HG02623 (cell line): ENCODE data around the gene DRICH1.
"Not testable (repeated sequence)": the region's sequence is repeated elsewhere in the genome, so short reads cannot be mapped to it uniquely, and the experiment has no call there.

Experiments used
- ATAC-seq: cut with Tn5 transposase; IDR thresholded peaks from one replicate; pipeline ENCODE4 v1.9.1; 2021; ENCODE audit warnings: moderate library complexity; ENCODE audit not compliant: unreplicated experiment

Gene DRICH1

DNA sequence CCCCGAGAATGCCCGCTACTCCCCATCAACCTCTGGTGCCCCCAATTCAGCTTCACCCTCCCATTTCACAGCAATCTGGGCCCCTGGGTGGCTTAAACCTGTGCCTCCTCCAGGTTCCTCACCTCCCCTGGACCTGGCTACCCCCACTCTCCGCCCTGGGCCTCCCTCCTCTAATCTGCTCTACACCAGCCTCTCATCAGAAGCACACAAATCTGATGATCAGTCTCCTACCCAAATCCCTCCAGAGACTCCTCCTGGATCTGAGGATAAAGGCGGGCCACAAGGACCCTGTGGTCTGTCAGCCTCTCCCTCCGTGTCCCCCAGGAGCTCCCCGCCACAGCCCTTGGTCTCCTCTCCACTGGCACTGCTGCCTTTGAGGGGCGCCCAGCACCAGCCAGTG is 28.9 kb downstream of the DRICH1 start:
- ATAC-seq = no peak

DNA sequence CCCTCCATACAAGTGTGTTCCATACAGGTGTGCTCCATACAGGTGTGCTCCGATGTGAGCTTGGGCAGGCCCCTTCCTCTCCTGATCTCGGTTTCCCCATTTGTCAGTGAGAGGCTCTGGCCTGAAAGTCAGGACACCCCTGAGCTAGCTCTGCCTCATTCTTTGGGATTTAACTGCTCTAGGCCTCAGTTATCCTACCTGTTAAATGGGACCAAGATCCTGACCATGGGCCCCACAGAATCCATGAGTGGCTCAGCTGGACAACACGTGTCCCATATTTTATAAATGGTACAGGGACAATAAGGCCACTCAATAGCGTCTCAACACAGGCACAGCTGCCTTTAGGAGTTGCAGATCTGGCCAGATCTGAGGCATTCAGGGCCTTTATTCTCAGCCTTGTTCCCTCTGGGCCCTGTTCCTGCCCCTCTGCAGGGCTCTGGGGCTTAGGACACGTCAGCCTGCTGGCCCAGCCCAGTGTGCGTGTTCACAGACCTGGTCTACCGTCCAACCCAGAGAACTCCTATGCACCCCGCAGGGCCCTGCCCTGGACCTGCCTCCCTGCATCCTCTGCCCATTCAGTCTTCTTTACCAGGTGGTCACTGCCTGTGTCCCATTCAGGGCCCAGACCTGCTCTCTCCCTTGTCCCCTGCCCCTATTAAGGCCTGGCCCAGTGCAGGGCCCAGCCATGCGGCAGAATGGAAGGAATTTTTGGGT is 33.2 kb downstream of the DRICH1 start:
- ATAC-seq = no peak

DNA sequence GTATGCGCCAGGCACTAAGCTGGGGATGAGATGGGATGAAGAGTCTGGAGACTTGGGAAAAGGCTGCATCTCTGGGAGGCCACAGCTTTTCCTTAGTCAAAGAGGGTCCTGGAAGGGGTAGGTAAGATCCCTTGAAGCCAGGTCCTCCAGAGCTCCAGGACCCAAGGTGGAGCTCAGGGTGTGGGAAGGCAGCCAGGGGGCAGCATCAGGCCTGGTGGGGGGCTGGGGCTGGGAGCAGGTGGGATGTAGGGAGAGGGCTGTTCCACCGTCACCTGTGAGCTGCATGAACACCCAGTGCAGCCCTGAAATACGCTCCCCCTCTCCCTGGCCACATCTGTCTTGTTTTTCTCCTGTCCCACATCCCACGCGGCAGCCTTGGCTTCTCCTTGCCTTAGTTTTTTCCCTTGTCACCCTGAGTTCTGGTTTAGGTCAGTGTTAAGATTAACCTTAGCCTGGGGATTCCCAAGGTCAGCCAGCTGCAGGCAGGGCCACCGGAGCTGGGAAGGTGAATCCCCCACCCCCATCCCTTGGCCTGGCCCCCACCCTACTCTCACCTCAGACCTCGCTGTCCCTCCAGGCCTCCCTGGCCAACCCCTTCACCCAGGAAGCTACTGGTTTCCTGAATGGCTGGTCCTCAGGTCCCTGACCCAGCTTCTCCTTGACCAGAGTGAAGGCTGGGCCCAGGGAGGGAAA is 34.4 kb downstream of the DRICH1 start:
- ATAC-seq = not testable (repeated sequence)

DNA sequence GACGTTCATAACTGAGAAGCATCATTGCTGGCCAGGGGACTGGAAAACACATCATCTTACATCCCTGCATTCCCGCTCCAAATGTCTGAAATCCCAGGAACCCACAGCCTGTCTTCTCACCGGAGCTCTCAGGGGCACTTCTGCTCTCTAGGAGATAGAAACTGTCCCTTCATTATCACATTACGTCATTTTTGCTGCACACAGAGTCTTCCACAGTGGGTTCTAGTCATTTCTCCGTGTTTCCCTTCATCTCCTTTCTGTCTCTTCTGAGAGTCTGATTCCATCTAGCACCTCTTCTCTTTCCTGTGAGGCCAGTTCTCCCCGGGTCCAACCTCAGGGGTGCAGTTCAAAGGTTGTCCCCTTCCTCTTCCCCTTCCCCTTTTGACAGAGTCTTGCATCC is 36.2 kb downstream of the DRICH1 start:
- not testable (repeated sequence) for ATAC-seq

DNA sequence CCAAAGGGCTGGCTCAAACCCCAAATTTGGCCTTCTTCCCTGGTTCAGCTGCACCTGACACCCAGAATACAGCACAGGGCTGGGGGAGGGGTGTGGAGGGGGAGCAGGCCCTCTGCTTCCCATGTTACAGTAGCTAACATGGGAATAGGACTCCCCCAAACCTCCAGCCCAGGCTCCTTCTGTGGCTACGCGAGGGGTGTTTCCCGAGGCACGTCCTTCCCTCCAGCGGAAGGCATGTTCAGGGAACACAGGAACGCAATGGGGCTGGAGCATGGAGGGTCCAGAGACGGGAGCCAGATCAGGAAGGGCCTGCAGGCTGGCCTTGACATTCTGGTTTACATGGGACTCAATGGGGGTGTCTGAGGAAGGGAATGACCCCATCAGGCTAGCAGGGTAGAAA is 40.3 kb downstream of the DRICH1 start:
- no peak for ATAC-seq

DNA sequence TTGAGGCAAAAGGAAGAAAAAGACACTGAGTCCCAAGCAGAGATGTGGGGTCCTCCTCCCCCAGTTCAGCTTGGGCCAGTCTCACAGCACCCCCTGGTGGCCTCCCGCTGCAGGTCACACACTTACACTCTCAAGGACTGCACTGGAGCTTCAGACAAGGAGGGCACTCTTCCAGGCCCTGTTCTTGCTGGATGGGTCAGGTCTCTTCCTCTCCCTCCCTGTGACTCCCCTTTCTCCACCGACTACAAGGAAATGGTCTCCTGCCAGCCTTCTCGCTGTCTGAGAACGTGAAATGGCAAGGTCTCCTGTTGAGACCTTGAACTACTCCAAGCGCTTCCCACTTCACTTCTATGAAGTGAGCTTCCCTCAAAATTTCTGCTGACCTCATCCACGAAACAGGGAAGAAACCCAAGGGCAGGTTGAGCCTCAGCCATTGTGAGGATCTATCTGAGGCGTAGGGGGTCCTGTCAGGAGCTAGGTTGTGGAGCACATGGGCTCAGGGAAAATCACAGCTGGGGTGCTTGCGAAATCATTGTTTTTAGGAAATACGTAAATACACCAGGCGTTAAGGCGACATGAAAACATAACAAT is 40.8 kb downstream of the DRICH1 start:
- ATAC-seq = no peak

DNA sequence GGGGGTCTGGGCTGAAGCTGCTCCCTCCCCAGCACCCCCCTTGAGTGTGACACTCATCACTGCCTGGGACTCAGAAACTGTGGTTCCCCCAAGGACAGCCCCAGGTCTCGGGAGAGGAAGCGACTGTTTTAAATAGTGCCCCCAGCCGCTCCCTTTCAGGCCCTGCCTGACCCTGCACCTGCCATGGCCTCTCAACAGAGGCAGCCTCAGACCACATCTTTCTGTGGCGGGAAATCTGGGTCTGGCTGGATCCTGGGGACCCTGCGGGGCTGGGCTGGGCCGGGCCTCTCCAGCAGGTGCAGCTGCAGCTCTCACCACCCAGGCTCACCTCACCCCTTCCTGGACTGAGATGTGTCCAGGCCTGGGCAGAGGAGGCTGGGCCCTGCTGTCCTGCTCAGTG is 48.3 kb downstream of the DRICH1 start:
- no peak for ATAC-seq

DNA sequence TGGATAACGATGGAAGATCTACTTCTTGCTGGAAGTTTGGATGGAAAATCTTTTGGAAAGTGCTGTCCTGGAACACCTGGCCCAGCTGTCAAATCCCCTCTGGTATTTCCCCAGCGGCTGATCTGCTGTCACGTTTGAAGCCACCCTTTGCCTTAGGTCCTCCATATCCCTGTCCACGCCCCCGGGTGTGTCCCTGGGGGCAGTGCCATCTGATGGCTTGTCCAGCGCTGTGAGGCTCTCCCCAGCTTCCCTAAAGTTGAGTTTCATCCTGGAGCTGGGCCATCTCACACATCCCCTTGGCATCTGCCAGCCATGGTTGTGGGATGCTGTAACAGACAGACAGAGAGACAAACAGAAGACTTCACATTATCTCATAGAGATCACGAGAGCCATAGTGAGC is 49.0 kb downstream of the DRICH1 start:
- no peak for ATAC-seq

DNA sequence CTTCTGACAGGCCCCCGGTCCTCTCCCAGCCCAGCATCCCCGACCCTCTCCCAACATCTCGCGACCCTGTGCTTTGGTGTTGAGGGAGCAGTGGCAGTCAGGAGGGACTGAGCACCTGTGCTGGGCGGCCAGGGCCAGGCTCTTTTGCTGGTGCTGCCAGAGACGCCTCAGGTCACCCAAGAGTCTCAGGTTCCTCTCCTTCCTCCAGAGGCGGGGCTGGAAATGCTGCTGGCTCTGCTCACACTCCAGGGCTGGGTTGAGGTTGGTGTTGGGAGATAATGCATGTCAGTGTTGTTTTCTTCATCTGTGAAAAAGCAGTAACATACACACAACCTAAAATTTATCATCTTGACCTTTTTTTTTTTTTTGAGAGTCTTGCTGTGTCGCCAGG is 50.9 kb downstream of the DRICH1 start:
- no peak for ATAC-seq

DNA sequence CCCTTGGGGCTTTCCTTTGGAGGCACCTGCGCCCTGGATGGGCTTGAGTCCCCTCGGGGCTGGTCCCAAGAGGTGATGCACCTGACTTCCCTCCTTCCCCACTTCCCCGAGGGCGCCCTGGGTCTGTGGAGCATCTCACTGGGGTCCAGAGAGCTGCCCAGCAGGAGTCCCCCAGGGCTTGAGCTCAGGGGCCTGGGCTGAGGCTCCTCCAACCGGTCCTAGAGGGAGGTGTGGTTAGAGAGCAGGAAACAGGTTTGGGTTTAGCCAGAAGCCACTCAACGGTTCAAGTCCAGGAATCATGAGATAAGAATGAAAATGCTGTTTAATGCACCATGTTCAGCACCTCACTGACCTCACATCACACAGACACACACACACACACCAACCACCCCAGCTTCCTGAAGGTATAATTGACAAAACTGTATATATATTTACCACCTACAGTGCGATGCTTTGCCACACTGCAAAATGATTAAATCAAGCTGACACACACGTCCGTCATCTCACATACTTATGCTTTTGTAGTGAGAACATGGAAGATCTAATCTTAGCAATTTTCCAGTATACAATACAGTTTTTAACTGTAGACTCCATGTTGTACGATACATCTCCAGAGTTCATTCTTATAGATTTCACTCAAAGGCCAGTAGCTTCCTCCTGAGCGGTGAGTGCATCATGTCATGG is 51.4 kb downstream of the DRICH1 start:
- ATAC-seq = no peak

DNA sequence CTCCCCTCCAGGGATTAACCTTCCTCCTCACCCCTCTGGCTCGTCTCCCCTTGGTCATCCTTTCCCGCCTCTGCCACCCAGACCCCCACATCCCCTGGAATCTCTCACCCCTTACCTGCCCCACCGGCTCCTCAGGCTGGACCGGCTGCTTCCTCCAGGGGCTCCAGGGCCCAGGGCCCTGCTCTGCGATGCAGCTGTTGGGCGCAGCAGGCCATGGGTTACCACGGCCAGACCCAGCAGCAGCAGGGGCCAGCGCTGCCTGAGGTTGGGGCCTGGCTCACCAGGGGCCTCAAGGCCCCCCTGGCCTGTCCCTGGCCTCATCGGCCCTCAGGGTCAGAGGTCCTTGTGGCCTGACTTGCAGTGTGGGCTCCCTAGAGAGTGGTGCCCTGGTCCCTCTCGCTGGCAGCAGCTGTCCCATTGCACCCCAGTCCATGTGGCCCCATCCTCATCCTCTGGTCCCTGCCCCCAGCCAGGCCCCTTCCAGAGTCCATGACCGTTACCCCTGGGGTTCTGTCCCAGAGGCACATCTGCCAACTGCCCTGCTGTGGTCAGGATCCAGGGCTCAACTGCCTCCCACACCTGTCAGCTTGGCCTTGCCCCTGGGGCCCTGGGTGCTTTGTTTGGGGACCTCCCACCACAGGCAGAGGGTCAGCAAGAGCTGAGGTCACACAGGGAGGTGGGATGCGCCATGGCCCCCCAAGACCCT is 52.1 kb downstream of the DRICH1 start, which contains the start of gene IGLL1:
TSS of gene IGLL1 (minus strand) at position 421 of the 706 bp plus-strand sequence. CDS start at position 321, 100 bp downstream.
- ATAC-seq = no peak

DNA sequence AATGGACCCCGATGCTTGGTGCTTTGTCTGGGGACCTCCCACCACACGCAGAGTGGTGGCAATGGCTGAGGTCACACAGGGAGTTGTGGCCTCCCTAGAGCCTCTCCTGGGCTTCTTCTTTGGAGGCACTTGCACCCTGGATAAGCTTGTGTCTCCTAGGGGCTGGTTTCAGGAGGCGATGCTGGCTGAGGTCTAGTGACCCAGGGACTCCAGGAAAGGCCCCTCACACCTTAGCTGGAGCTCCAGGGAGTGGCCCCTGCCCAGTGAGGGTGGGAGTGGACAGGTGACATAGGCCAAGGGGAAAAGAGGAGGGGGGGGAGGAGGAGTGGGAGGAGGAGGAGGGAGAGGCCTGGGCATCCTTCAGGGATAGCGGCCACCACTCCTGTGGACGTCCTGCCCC is 52.8 kb downstream of the DRICH1 start:
- ATAC-seq = no peak

DNA sequence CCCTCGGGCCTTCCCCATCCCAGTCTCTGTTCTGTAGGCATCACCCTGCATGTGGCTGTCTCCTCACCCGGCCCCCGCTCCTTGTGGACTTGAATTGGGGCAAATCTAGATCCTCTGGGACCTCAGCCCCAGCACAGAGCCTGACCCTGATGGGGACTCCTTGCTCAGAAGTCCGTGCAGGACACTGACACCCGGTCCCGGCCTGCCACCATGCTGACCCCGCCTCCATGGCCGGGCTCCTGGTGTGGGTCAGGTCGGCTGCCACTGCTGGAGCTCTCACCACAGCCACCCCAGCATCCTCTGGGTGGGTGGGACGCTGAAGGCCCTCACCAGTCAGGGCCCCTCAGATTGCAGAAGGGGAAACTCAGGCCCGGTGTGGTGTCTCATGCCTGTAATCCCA is 53.8 kb downstream of the DRICH1 start:
- ATAC-seq = no peak

DNA sequence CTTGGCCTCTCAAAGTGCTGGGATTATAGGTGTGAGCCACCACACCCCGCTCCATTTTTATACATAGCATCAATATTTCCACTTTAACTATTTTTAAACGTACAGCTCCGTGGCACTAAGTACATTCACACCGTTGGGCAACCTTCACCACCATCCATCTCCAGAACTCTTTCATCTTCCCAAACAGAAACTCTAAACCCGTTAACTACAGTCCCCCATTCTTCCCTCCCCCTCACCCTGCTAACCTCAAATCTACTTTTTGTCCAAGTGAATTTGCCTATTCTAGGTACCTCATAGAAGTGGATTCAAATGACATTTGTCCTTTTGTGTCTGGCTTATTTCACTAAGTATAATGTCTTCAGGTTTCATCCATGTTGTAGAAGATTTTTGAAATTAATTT is 55.4 kb downstream of the DRICH1 start:
- no peak for ATAC-seq

DNA sequence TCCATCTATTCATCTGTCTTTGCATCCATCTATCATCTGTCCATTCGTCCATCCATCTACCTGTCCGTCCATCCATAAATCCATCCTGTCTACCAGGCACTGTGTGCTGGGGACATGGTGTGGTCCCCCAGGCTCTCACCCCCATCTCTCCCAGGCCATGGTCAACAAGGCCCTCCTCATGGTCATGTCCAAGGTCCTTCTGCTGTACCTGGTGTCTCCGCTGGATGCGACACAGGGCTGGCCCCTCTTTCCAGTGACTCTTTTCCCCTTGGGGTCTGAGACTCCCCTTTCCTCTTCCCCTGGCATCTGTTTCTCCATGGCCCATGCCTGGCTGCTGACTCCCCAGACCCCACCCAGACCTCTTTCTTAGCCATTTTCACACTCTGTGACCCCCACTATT is 56.5 kb downstream of the DRICH1 start:
- ATAC-seq = no peak

DNA sequence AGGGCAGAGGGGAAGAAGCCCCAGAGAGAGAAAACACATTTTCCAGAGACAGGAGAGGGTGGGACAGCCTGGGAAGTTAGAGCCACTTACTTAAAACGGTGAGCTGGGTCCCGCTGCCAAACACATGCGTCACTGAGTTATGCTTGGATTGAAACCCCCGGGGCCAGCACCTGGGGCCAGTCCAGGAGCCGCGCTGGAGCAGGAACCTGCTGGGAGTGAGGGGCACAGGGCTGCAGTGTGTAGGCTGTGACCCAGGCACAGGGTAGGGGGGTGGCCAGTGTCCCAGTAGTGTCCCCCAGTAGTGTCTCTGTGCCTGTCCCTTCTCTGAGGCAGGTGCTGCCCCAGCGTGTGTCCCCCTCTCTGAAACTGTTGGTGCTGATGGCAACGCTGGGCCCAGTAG is 57.2 kb downstream of the DRICH1 start:
- no peak for ATAC-seq

DNA sequence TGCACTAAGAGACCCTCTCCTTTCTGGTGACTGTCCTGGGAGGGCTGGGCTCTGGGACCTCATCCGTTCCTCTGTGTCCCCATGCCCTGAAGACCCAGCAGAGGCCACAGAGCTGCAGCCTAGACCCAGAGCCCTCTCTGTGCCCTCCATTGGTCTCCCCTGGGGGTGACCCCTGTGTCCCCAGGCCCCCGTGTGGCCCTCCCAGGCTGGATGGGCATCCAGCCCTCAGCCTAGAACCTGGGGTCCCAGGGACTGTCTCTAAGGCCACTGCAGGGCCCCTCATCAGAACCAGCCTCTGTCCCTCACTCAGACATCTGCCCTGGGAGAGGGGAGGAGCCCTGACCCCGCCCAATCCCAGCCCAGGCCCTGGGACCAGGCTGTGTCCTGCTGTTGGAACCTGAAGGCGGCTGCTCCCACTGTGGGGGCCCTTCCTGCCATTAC is 57.7 kb downstream of the DRICH1 start:
- no peak for ATAC-seq

DNA sequence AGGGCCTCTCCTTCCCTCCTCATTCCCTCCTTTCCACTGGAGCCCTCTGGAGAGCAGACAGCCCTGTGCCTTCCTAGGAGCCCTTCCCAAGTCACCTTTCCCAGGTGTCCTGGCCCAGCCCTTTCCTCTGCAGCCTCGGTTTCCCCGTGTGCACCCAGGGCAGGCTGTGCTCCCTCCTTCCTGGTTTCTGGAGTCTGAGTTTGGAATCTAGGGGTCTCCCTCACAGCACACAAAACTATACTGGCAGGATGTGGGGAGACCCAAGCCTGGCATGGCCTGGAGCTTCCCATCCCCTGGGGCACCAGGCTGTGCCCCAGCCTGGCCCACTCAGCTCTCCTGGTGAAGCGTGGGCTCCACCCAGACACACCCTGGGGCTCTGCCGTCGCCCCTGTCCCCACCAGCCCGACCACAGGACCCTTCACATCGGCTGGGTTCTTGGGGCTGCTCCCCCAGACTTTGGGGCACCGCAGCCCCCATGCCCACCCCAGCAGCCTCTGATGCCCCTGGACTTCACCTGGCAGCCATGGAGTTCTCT is 58.4 kb downstream of the DRICH1 start:
- not testable (repeated sequence) for ATAC-seq

DNA sequence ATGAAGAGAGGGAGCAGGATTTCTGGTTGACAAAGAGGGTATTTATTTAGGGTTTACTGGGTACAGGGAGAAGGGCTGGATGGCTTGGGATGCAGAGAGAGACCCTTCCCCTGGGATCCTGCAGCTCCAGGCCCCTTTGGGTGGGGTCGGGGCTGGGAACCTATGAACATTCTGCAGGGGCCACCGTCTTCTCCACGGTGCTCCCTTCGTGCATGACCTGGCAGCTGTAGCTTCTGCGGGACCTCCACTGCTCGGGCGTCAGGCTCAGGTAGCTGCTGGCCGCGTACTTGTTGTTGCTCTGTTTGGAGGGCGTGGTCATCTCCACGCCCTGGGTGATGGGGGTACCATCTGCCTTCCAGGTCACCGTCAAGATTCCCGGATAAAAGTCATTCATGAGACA is 59.0 kb downstream of the DRICH1 start:
- ATAC-seq = not testable (repeated sequence)

DNA sequence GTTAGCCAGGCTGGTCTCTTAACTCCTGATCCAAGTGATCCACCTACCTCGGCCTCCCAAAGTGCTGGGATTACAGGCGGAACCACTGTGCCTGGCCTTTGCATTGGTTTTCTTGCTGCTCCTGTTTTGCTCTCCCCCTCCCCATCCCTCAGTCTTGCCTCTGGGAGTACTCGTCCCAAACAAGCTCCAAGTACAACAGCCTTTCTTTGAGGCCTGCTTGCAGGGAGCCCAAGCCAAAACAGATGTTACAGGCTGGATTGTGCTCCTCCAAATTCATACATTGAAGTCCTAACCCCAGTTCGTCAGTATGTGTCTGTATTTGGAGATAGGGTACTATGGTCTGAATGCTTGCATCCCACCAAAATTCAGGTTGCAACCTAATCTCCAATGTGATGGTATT is 60.6 kb downstream of the DRICH1 start:
- ATAC-seq = no peak

DNA sequence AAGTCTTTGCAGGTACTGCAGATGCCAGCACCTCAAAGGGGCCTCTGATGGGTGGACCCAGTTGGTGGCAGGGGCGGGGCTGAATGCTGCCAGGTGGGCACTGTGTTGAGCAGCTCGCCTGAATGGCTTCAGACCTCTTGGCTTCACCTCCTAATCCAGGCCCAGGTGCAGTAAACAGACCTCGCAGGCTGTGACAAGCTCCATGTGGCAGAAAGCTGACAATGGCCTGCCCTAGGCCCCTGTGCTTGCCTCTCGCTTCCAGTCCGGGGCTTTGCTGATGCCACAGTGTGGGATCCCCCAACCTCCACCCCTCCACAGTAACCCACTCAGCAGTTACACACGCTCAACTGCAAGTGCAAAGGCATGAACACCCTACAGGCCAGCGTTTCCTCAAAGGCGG is 61.4 kb downstream of the DRICH1 start:
- ATAC-seq = no peak
